Endodermal cell (in vitro differentiated cells): Measurements from ENCODE around the gene IQGAP2. TPM values are rescaled to one million over a fixed set of nuclear protein-coding genes. Genes with fewer than 3 reads are reported as not detected.

Experiments used
- DNase-seq: peaks from one replicate; pipeline ENCODE4 v3.0.0-alpha.2; 2017
- H3K27ac ChIP-seq: 2 replicates; pipeline ENCODE4 v1.5.1; 2013; ENCODE audit warnings: mild to moderate bottlenecking, low read depth, low read length, moderate library complexity
- H3K27me3 ChIP-seq: 2 replicates; pipeline ENCODE4 v1.6.1; 2013; ENCODE audit warnings: mild to moderate bottlenecking, low read length, moderate library complexity; ENCODE audit not compliant: insufficient read depth, control insufficient read depth, poor library complexity, severe bottlenecking
- H3K36me3 ChIP-seq: 2 replicates; pipeline ENCODE4 v1.7.0; 2013; ENCODE audit warnings: mild to moderate bottlenecking, low read length, moderate library complexity; ENCODE audit not compliant: control insufficient read depth, insufficient read depth
- H3K4me1 ChIP-seq: one replicate; pipeline ENCODE4 v1.7.0; 2013; ENCODE audit warnings: low read length; ENCODE audit not compliant: control insufficient read depth, insufficient read depth
- H3K4me3 ChIP-seq: 2 replicates; pipeline ENCODE4 v1.5.1; 2013; ENCODE audit warnings: mild to moderate bottlenecking, low read length, moderate library complexity
- H3K9ac ChIP-seq: 2 replicates; pipeline ENCODE4 v1.6.1; 2013; ENCODE audit warnings: mild to moderate bottlenecking, low read length, moderate library complexity; ENCODE audit not compliant: poor library complexity, severe bottlenecking; ENCODE audit errors: extremely low read depth
- H3K9me3 ChIP-seq: 2 replicates; pipeline ENCODE4 v1.6.1; 2013; ENCODE audit warnings: mild to moderate bottlenecking, low read length, moderate library complexity; ENCODE audit not compliant: control insufficient read depth
- H3K27ac Mint-ChIP-seq: 2 replicates; pipeline ENCODE4 v1.8.0; 2020; ENCODE audit warnings: mixed read lengths
- H3K27me3 Mint-ChIP-seq: 2 replicates; pipeline ENCODE4 v1.8.0; 2021; ENCODE audit warnings: mild to moderate bottlenecking, mixed read lengths; ENCODE audit not compliant: insufficient read depth
- H3K36me3 Mint-ChIP-seq: 2 replicates; pipeline ENCODE4 v1.8.0; 2020; ENCODE audit warnings: low read depth, mixed read lengths
- H3K4me1 Mint-ChIP-seq: 2 replicates; pipeline ENCODE4 v1.8.0; 2020; ENCODE audit warnings: mixed read lengths
- H3K4me3 Mint-ChIP-seq: 2 replicates; pipeline ENCODE4 v1.8.0; 2020; ENCODE audit warnings: mild to moderate bottlenecking, moderate library complexity, mixed read lengths
- H3K9me3 Mint-ChIP-seq: 2 replicates; pipeline ENCODE4 v1.8.0; 2020; ENCODE audit warnings: mild to moderate bottlenecking, mixed read lengths
- CTCF ChIP-seq: fragments of 200-600 bp; sonication (generic); conservative IDR thresholded peaks from 2 replicates; pipeline ENCODE4 v1.5.0; 2021; ENCODE audit warnings: antibody characterized with exemption, mild to moderate bottlenecking
- WGBS, 2 experiments: methylation state at CpG; one replicate each; pipeline versions ENCODE4 v1.1.5 to v1.1.7; 2013; ENCODE audit warnings: missing lambda C conversion rate in 2 of 2, mixed read lengths in 1 of 2; ENCODE audit not compliant: insufficient coverage in 1 of 2, insufficient read length in 1 of 2; 5-methylcytosine and 5-hydroxymethylcytosine counted together
- total RNA-seq, 2 donors: library from RNA; stranded (reverse); fragmentation: NEBNext Ultra II Directional in 1 of 2; extraction: Animal tissue kit (Norgen Biotek cat#: 25700) in 1 of 2; gene quantifications; 2 replicates in 1 of 2; 3 replicates in 1 of 2; pipeline ENCODE4 v1.2.1, GENCODE V29; 2021

The IQGAP2 gene
- total RNA-seq, 2 donors from 2014 or later, result 8.3 to 19.4 TPM

GRCh38 chr5:76386360-76386759 lies 16.7 kb upstream of the IQGAP2 start:
- WGBS, 2 experiments, result 88 to 96% methylated on average over 5 of the region's 5 CpGs
- H3K4me3 Mint-ChIP-seq, result no peak overlapping the region

GRCh38 chr5:76388236-76388635 lies 14.8 kb upstream of the IQGAP2 start:
- Histone ChIP-seq H3K27ac (no peak overlapping the region), H3K9ac (no peak overlapping the region), H3K9me3 (no peaks in the 10 kb centered on the region), H3K36me3 (no peaks in the 10 kb centered on the region), H3K27me3 (no peaks in the 10 kb centered on the region), H3K4me3 (no peak overlapping the region), H3K4me1 (no peaks in the 10 kb centered on the region)
- DNase-seq, result no peak
- Mint-ChIP-seq H3K27ac (no peak overlapping the region), H3K27me3 (peaks cover 4% of the 10 kb centered on the region), H3K4me3 (no peak overlapping the region), H3K9me3 (no peaks in the 10 kb centered on the region), H3K36me3 (no peaks in the 10 kb centered on the region), H3K4me1 (peaks cover 12% of the 10 kb centered on the region)
- no peak for TF ChIP-seq CTCF
- 86% methylated on average over 1 of the region's 1 CpG; no CpG with 5 or more reads in 1 of the 2 experiments for WGBS, 2 experiments

More at GRCh38 chr5:76386360-76386759, 16.7 kb upstream of the IQGAP2 start:
- H3K36me3 ChIP-seq, result no peaks in the 10 kb centered on the region
- no peaks in the 10 kb centered on the region for H3K27me3 ChIP-seq
- H3K9me3 ChIP-seq, result no peaks in the 10 kb centered on the region
- no peak overlapping the region for H3K27ac Mint-ChIP-seq
- no peak overlapping the region for H3K27ac ChIP-seq
- no peaks in the 10 kb centered on the region for H3K9me3 Mint-ChIP-seq
- no peaks in the 10 kb centered on the region for H3K36me3 Mint-ChIP-seq
- H3K4me1 ChIP-seq, result no peaks in the 10 kb centered on the region
- no peak overlapping the region for H3K4me3 ChIP-seq
- no peak overlapping the region for H3K9ac ChIP-seq
- no peak for TF ChIP-seq CTCF
- H3K4me1 Mint-ChIP-seq, result peaks cover 4% of the 10 kb centered on the region
- H3K27me3 Mint-ChIP-seq, result peaks cover 7% of the 10 kb centered on the region
- DNase-seq, result no peak

- DNase-seq, result no peak
- Histone ChIP-seq H3K4me1 (no peaks in the 10 kb centered on the region), H3K36me3 (no peaks in the 10 kb centered on the region), H3K9me3 (no peaks in the 10 kb centered on the region), H3K27ac (no peak overlapping the region), H3K4me3 (no peak overlapping the region), H3K27me3 (no peaks in the 10 kb centered on the region), H3K9ac (no peak overlapping the region)
- no peaks in the 10 kb centered on the region for H3K9me3 Mint-ChIP-seq
- TF ChIP-seq CTCF, result no peak
- peaks cover 13% of the 10 kb centered on the region for H3K4me1 Mint-ChIP-seq
- H3K27me3 Mint-ChIP-seq, result peaks cover 3% of the 10 kb centered on the region
- WGBS, 2 experiments, result 87 to 91% methylated on average over 10 to 11 of the region's 11 CpGs
- no peak overlapping the region for H3K27ac Mint-ChIP-seq
- H3K4me3 Mint-ChIP-seq, result no peak overlapping the region
- H3K36me3 Mint-ChIP-seq, result no peaks in the 10 kb centered on the region
Observed at GRCh38 chr5:76388791-76389512, 14.1 kb upstream of the IQGAP2 start.
